Ovary (tissue), 9 donors: ENCODE results near the gene C4orf46. TPM values are rescaled to one million over a fixed set of nuclear protein-coding genes. Genes with fewer than 3 reads are reported as not detected.
"Not testable (repeated sequence)": the region's sequence is repeated elsewhere in the genome, so short reads cannot be mapped to it uniquely, and the experiment has no call there.

ENCODE experiments used
- DNase-seq, 5 donors: peaks; one replicate each; pipeline ENCODE4 v3.0.0-alpha.2; 2019 to 2020
- H3K27ac ChIP-seq, 2 donors: fragments of 200-600 bp; one replicate each; pipeline versions ENCODE4 v1.5.1 to v1.8.0; 2019 to 2022
- H3K27me3 ChIP-seq: fragments of 200-600 bp; one replicate; pipeline ENCODE4 v1.8.0; 2022
- H3K36me3 ChIP-seq: fragments of 200-600 bp; sonication (generic); one replicate; pipeline ENCODE4 v1.5.1; 2019
- H3K4me1 ChIP-seq: one replicate; pipeline ENCODE4 v1.8.1; 2013; ENCODE audit warnings: mild to moderate bottlenecking, moderate library complexity; ENCODE audit not compliant: insufficient read depth
- H3K4me3 ChIP-seq: fragments of 200-600 bp; sonication (generic); one replicate; pipeline ENCODE4 v1.5.1; 2017
- H3K9me3 ChIP-seq, 2 donors: fragments of 200-600 bp in 1 of 2; sonication (generic) in 1 of 2; one replicate each; pipeline versions ENCODE4 v1.5.1 to v1.8.1; 2013 to 2019; ENCODE audit warnings: mild to moderate bottlenecking in 1 of 2, moderate library complexity in 1 of 2
- EP300 ChIP-seq: sonication (generic); formaldehyde crosslinking; IDR thresholded peaks from one replicate; pipeline ENCODE4 v1.6.1; 2017; ENCODE audit warnings: antibody characterized with exemption
- POLR2A ChIP-seq: fragments of 450-650 bp; IDR thresholded peaks from one replicate; pipeline ENCODE4 v1.6.1; 2017; ENCODE audit warnings: antibody characterized with exemption, mild to moderate bottlenecking, moderate library complexity
- WGBS, 3 donors: extraction: QIAGEN DNeasy Blood & Tissue Kit in 1 of 3; methylation state at CpG; one replicate each; pipeline versions ENCODE4 v1.1.5 to v1.1.7; 2013 to 2017; 5-methylcytosine and 5-hydroxymethylcytosine counted together
- intact Hi-C, 4 donors: fragments of 100-400 bp; cut with DNase I; formaldehyde crosslinking; loops; one replicate each; pipeline versions ENCODE4 v1.11.0 to v1.15.1; 2022 to 2023
- polyA plus RNA-seq, 2 donors: library from polyadenylated mRNA; stranded (reverse); fragments of 200-250 nt in 1 of 2; fragments of 350-450 nt in 1 of 2; fragmentation: Illumina TruSeq in 1 of 2; extraction: RNeasy Lipid Tissue Mini Kit (QIAGEN cat#74804) in 1 of 2; gene quantifications; one replicate each; pipeline ENCODE4 v1.2.3, GENCODE V29; 2013 to 2014
- total RNA-seq, 7 donors: library from RNA; depleted of rRNA in 2 of 7; stranded (reverse); fragments of >200 nt in 2 of 7; fragmentation: NEBNext Ultra II Directional in 3 of 7; extraction: Animal tissue kit (Norgen Biotek cat#: 25700) in 3 of 7; gene quantifications; one replicate each; pipeline versions ENCODE4 v1.1.0 to v1.2.4, GENCODE V29; 2016 to 2023
- TF ChIP-seq, protein P1 (sequence below), 3 donors: fragments of 450-650 bp in 2 of 3; fragments of 200-600 bp in 1 of 3; IDR thresholded peaks; one replicate each; pipeline versions ENCODE4 v1.5.1 to v1.8.0; 2016 to 2022; ENCODE audit warnings: antibody characterized with exemption in 3 of 3, mild to moderate bottlenecking in 1 of 3
- donor health status: DM: no; HTN: no; CAD: no; lungs with moderate emphysema.
- donor health status: DM: no; HTN: no; CAD: no.
- donor health status: Bipolar disorder and iron deficiency.
- donor health status: DM: yes; HTN: yes; CAD: no.
- donor health status: DM: no; HTN: no; CAD: no.
- donor health status: DM: yes; HTN: yes; CAD: no.

Gene C4orf46
- total and polyA plus RNA-seq, 9 donors, result 3.6 to 6.4 (median 4.6) TPM

DNA sequence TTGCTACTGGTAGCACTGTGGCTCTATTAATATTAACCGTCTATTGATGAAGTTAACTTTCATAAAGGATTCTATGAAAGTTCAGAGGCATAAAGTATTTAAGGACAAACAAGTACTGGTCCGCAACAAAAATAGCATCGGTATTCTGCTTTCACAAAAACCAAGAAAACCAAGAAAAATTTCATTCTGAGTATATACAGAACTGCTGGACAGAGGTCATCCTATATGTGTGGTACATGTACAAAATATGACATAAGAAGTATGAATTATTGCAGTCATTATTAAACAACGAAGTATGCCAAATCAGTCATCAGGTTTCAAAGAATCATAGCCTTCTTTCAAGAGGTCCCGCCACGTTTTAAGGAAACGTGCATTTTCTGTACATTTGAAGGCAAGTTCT lies 2.4 kb downstream of the C4orf46 start:
- no peak overlapping the region for H3K27ac ChIP-seq
- peaks cover 4% of the 10 kb centered on the region for H3K4me1 ChIP-seq
- TF ChIP-seq, protein P1, sequence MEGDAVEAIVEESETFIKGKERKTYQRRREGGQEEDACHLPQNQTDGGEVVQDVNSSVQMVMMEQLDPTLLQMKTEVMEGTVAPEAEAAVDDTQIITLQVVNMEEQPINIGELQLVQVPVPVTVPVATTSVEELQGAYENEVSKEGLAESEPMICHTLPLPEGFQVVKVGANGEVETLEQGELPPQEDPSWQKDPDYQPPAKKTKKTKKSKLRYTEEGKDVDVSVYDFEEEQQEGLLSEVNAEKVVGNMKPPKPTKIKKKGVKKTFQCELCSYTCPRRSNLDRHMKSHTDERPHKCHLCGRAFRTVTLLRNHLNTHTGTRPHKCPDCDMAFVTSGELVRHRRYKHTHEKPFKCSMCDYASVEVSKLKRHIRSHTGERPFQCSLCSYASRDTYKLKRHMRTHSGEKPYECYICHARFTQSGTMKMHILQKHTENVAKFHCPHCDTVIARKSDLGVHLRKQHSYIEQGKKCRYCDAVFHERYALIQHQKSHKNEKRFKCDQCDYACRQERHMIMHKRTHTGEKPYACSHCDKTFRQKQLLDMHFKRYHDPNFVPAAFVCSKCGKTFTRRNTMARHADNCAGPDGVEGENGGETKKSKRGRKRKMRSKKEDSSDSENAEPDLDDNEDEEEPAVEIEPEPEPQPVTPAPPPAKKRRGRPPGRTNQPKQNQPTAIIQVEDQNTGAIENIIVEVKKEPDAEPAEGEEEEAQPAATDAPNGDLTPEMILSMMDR (IDR thresholded peaks at IDR 0.05), result no peak
- TF ChIP-seq POLR2A (no peak), EP300 (no peak)
- intact Hi-C loops, result no loop called here
- WGBS, 3 donors, result 85 to 88% (median 88%) methylated on average over 7 of the region's 7 CpGs
- no peak for DNase-seq
- H3K9me3 ChIP-seq, result no peaks in the 10 kb centered on the region
- no peaks in the 10 kb centered on the region for H3K36me3 ChIP-seq
- no peak overlapping the region for H3K4me3 ChIP-seq
- no peaks in the 10 kb centered on the region for H3K27me3 ChIP-seq

DNA sequence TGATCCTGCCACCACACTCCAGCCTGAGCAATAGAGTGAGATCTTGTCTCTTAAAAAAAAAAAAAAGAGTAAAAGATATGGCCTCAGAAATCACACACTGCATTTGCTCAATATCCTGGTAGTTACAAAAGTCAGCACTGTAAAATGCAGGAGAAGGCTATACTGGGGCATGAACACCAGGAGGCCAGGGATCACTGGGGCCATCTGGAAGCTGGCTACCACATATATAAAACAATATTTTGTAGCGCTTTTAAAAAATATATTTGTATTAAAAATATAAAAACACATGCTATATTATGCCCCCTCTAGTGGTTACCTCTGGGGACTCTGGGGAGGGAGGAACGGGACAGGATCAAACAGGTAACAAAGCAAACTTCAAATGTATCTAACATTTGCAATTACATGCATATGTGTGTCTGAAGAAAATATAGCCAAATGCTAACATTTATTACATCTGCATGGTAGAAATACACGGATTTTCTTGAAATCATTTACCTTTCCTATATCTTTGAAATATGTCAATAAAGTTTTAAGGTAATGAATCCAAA lies 4.0 kb downstream of the C4orf46 start:
- TF ChIP-seq POLR2A, result no peak
- TF ChIP-seq EP300, result no peak
- TF ChIP-seq, protein P1 (IDR thresholded peaks at IDR 0.05), result no peak
- H3K27me3 ChIP-seq, result no peaks in the 10 kb centered on the region
- DNase-seq, result no peak
- no peaks in the 10 kb centered on the region for H3K36me3 ChIP-seq
- no peak overlapping the region for H3K27ac ChIP-seq
- H3K4me3 ChIP-seq, result no peak overlapping the region
- H3K9me3 ChIP-seq, result no peaks in the 10 kb centered on the region
- 78 to 86% (median 83%) methylated on average over 3 of the region's 3 CpGs for WGBS, 3 donors
- H3K4me1 ChIP-seq, result no peaks in the 10 kb centered on the region
- intact Hi-C loops, result no loop called here

DNA sequence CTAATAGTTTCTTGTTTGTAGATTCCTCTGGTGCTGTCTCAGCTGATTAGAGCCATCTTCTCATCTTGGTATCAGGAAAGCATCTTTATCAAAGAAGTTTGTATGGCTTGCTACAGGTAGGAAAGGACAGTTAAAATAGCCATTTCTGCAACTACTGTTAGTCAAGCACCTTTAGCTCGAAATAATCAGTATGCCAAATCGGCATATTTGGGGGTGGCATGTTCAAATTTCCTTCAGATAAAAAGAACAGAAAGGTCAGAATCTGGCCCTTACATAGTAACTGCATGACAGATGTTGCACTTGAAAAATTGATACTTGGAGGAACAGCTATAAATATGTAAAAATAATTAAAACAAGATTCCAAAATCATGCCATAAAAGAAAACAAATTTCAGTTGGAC lies 4.8 kb downstream of the C4orf46 start:
- no peak for DNase-seq
- Histone ChIP-seq H3K4me3 (no peak overlapping the region), H3K27ac (no peak overlapping the region), H3K27me3 (no peaks in the 10 kb centered on the region), H3K9me3 (no peaks in the 10 kb centered on the region), H3K4me1 (no peaks in the 10 kb centered on the region), H3K36me3 (no peaks in the 10 kb centered on the region)
- intact Hi-C loops, result no loop called here
- TF ChIP-seq, protein P1 (IDR thresholded peaks at IDR 0.05), result no peak
- no peak for TF ChIP-seq POLR2A
- no peak for TF ChIP-seq EP300
- WGBS, 3 donors, result 88 to 94% (median 92%) methylated on average over 2 of the region's 2 CpGs

DNA sequence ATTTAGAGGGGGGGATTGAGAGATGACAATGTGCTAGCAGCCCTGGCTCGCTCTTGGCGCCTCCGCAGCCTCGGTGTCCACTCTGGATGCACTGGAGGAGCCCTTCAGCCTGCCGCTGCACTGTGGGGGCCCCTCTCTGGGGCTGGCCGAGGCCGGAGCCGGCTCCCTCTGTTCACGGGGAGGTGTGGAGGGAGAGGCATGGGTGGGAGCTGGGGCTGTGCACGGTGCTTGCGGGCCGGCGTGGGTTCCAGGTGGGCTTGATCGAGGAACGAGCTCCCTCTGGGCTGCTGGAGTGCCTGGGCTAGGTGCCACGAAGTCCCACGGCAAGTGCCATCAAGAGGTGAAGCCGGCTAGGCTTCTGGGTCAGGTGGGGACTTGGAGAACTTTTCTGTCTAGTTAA lies 6.9 kb downstream of the C4orf46 start:
- no peak for DNase-seq

DNA sequence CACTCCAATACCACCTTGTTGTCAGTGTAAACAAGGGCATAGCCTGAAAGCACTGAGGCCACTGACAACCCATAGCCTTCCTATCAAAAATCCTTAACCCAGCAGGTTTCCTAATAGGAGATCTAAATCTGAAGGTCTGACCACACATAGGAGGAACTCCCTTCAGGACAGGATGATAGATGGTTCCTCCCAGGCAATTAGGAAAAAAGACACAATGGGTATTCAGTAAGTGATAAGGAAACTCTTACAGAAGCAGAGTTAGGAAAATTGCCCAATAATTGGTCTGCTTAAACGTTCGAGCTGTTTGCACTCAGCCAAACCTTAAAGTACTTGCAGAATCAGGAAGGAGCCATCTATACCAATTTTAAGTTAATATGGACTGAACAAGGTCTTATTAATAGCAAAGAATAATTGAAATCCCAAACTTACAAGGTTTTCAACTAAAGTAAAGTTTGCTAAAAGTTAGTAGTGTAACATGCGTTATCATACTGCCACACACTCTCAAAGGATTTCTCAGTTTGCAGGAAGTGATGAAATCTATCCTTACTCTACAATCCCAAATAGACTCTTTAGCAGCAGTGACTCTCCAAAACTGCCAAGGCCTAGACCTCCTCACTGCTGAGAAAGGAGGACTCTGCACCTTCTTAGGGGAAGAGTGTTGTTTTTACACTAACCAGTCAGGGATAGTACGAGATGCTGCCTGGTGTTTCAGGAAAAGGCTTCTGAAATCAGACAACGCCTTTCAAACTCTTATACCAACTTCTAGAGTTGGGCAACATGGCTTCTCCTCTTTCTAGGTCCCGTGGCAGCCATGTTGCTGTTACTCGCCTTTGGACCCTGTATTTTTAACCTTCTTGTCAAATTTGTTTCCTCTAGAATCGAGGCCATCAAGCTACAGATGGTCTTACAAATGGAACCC lies 7.7 kb downstream of the C4orf46 start:
- H3K27ac ChIP-seq, DNase-seq, H3K4me3 ChIP-seq, H3K4me1 ChIP-seq, H3K36me3 ChIP-seq, intact Hi-C loops, H3K9me3 ChIP-seq, H3K27me3 ChIP-seq: not testable (repeated sequence)
- 73 to 78% (median 76%) methylated on average over 8 of the region's 8 CpGs for WGBS, 3 donors

More for the DNA sequence above, 6.9 kb downstream of the C4orf46 start:
- 95 to 99% (median 98%) methylated on average over 18 of the region's 18 CpGs for WGBS, 3 donors
- H3K36me3 ChIP-seq, result no peaks in the 10 kb centered on the region
- intact Hi-C loops, result no loop called here
- no peak overlapping the region for H3K4me3 ChIP-seq
- H3K27ac ChIP-seq, result no peak overlapping the region
- TF ChIP-seq, protein P1 (IDR thresholded peaks at IDR 0.05), result no peak
- TF ChIP-seq EP300 (no peak), POLR2A (no peak)
- H3K4me1 ChIP-seq, result no peaks in the 10 kb centered on the region
- H3K27me3 ChIP-seq, result no peaks in the 10 kb centered on the region
- H3K9me3 ChIP-seq, result no peaks in the 10 kb centered on the region

DNA sequence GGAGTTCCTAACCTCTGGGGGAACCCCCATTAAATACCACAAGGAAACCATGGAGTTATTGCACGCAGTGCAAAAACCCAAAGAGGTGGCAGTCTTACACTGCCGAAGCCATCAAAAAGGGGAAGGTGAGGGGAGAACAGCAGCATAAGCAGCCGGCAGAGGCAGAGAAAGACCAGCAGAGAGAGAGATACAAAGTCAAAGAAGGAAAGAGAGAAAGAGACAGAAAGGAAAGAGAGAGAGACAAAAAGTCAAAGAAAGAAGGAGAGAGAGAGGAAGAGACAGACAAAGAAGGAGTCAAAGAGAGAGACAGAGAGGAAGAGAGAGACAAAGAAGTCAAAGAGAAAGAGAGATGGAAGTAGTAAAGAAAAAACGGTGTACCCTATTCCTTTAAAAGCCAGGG lies 8.4 kb downstream of the C4orf46 start:
- intact Hi-C loops, H3K4me1 ChIP-seq, H3K4me3 ChIP-seq, H3K9me3 ChIP-seq, H3K36me3 ChIP-seq, H3K27ac ChIP-seq, H3K27me3 ChIP-seq, DNase-seq: not testable (repeated sequence)
- WGBS, 3 donors, result 67 to 74% (median 68%) methylated on average over 4 of the region's 4 CpGs
